ENCODE data around the gene RGSL1. TPM values are rescaled to one million over a fixed set of nuclear protein-coding genes. Genes with fewer than 3 reads are reported as not detected.

Gene RGSL1
- total and polyA plus RNA-seq, 8 donors: not detected

GRCh38 chr1:182453631-182454030 lies 3.7 kb downstream of the RGSL1 start:
- no peak for DNase-seq
- Histone ChIP-seq H3K36me3 (no peaks in the 10 kb centered on the region), H3K27me3 (no peaks in the 10 kb centered on the region), H3K9me3 (no peaks in the 10 kb centered on the region), H3K27ac (no peak overlapping the region), H3K4me3 (no peak overlapping the region), H3K4me1 (no peaks in the 10 kb centered on the region)
- WGBS, 2 donors: 65 to 76% methylated on average over 7 of the region's 7 CpGs
- intact Hi-C loops (cut with DNase I): no loop called here
- no peak for ATAC-seq
- TF ChIP-seq CTCF (IDR thresholded peaks at IDR 0.05): no peak
- FAIRE-seq: no peak

- H3K9me3 ChIP-seq: no peaks in the 10 kb centered on the region
- no peak for ATAC-seq
- no peak for DNase-seq
- H3K27ac ChIP-seq: no peak overlapping the region
- intact Hi-C loops (cut with DNase I): no loop called here
- TF ChIP-seq CTCF (IDR thresholded peaks at IDR 0.05): no peak
- no peak for FAIRE-seq
- no peaks in the 10 kb centered on the region for H3K27me3 ChIP-seq
- H3K36me3 ChIP-seq: no peaks in the 10 kb centered on the region
- H3K4me3 ChIP-seq: no peak overlapping the region
- no peaks in the 10 kb centered on the region for H3K4me1 ChIP-seq
- 25 to 38% methylated on average over 3 of the region's 3 CpGs for whole genome bisulfite sequencing, 2 donors
These were observed 7.9 kb downstream of the RGSL1 start for GRCh38 chr1:182457844-182458243.

- DNase-seq (no peak), ATAC-seq (no peak), FAIRE-seq (no peak)
- H3K9me3 ChIP-seq: no peaks in the 10 kb centered on the region
- no peak overlapping the region for H3K27ac ChIP-seq
- intact Hi-C loops (cut with DNase I): no loop called here
- H3K36me3 ChIP-seq: no peaks in the 10 kb centered on the region
- WGBS, 2 donors: 69 to 71% methylated on average over 3 of the region's 3 CpGs
- no peak overlapping the region for H3K4me3 ChIP-seq
- no peak for TF ChIP-seq CTCF (IDR thresholded peaks at IDR 0.05)
- H3K4me1 ChIP-seq: no peaks in the 10 kb centered on the region
- no peaks in the 10 kb centered on the region for H3K27me3 ChIP-seq
These were observed 10.0 kb downstream of the RGSL1 start for GRCh38 chr1:182459949-182460348.

- TF ChIP-seq CTCF (IDR thresholded peaks at IDR 0.05): no peak
- DNase-seq: no peak
- intact Hi-C loops (cut with DNase I): no loop called here
- Histone ChIP-seq H3K4me1 (no peaks in the 10 kb centered on the region), H3K36me3 (no peaks in the 10 kb centered on the region), H3K27me3 (no peaks in the 10 kb centered on the region), H3K9me3 (no peaks in the 10 kb centered on the region), H3K4me3 (no peak overlapping the region), H3K27ac (no peak overlapping the region)
- no peak for ATAC-seq
- FAIRE-seq: no peak
These were observed 10.6 kb downstream of the RGSL1 start for GRCh38 chr1:182460550-182460951.

- no peaks in the 10 kb centered on the region for H3K27me3 ChIP-seq
- intact Hi-C loops (cut with DNase I): no loop called here
- ATAC-seq (no peak), FAIRE-seq (no peak), DNase-seq (no peak)
- no peaks in the 10 kb centered on the region for H3K36me3 ChIP-seq
- no peaks in the 10 kb centered on the region for H3K9me3 ChIP-seq
- no peak overlapping the region for H3K4me3 ChIP-seq
- H3K4me1 ChIP-seq: no peaks in the 10 kb centered on the region
- no peak for TF ChIP-seq CTCF (IDR thresholded peaks at IDR 0.05)
- WGBS, 2 donors: 78 to 81% methylated on average over 4 of the region's 4 CpGs
- H3K27ac ChIP-seq: no peak overlapping the region
These were observed 23.6 kb downstream of the RGSL1 start for GRCh38 chr1:182473556-182473955.
